Mammary epithelial cell (primary cell): ENCODE measurements around the gene VPS35.

Experiments
- EZH2 ChIP-seq: IDR thresholded peaks from 2 replicates; pipeline ENCODE4 v1.6.1; 2012; ENCODE audit warnings: low read length, inconsistent platforms, borderline replicate concordance
- TF ChIP-seq, protein P1 (sequence below), 2 donors: IDR thresholded peaks in 1 of 2; conservative IDR thresholded peaks in 1 of 2; 2 replicates each; pipeline ENCODE4 v1.5.1; 2011 to 2012; ENCODE audit warnings: inconsistent platforms in 2 of 2, low read length in 2 of 2, mild to moderate bottlenecking in 2 of 2, control low read depth in 1 of 2, low read depth in 1 of 2; ENCODE audit not compliant: insufficient read depth in 1 of 2; ENCODE audit errors: extremely low read depth in 1 of 2

DNA sequence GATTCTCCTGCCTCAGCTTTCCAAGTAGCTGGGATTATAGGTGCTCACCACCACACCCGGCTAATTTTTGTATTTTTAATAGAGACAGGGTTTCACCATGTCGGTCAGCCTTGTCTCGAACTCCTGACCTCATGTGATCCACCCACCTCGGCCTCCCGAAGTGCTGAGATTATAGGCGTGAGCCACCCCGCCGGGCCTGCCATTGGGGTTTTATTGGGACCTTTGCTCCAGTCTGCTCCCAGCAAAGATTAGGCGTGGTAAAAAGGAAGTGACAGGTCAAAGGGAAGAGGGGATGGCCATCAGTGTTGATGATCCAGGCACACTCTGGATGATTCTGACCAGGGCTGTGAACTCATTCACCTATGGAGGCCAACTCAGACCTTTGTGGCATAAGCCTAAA, 38.7 kb upstream of the VPS35 start:
- TF ChIP-seq, protein P1, sequence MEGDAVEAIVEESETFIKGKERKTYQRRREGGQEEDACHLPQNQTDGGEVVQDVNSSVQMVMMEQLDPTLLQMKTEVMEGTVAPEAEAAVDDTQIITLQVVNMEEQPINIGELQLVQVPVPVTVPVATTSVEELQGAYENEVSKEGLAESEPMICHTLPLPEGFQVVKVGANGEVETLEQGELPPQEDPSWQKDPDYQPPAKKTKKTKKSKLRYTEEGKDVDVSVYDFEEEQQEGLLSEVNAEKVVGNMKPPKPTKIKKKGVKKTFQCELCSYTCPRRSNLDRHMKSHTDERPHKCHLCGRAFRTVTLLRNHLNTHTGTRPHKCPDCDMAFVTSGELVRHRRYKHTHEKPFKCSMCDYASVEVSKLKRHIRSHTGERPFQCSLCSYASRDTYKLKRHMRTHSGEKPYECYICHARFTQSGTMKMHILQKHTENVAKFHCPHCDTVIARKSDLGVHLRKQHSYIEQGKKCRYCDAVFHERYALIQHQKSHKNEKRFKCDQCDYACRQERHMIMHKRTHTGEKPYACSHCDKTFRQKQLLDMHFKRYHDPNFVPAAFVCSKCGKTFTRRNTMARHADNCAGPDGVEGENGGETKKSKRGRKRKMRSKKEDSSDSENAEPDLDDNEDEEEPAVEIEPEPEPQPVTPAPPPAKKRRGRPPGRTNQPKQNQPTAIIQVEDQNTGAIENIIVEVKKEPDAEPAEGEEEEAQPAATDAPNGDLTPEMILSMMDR (conservative IDR thresholded peaks at IDR 0.05 in 1 of 2, IDR thresholded peaks at IDR 0.05 in 1 of 2; ENCODE audit: extremely low read depth in 1 of 2, insufficient read depth in 1 of 2, low read depth in 1 of 2, low read length in 2 of 2): no peak
- no peak for TF ChIP-seq EZH2
